ENCODE measurements around the gene MBD3. TPM values are rescaled to one million over a fixed set of nuclear protein-coding genes. Genes with fewer than 3 reads are reported as not detected.

Gene MBD3
- total and polyA plus RNA-seq, 2 experiments from 2014 or later, result 27.6 to 118 TPM

- Mint-ChIP-seq H3K4me1 (no peaks in the 10 kb centered on the region), H3K36me3 (ENCODE audit: low read depth) (peaks cover 19% of the 10 kb centered on the region), H3K4me3 (no peak overlapping the region; the same call in 2 of the 3 replicates), H3K27ac (no peak overlapping the region), H3K9me3 (no peaks in the 10 kb centered on the region), H3K27me3 (ENCODE audit: insufficient read depth, low read depth, poor library complexity) (peaks cover 29% of the 10 kb centered on the region)
- no peaks in the 10 kb centered on the region for H3F3A ChIP-seq (replicated peaks; ENCODE audit: low read depth)
- peaks cover 9% of the 10 kb centered on the region for H4K20me1 ChIP-seq (replicated peaks; ENCODE audit: insufficient read depth)
- no peak overlapping the region for H3K4me3 ChIP-seq
- H3K4me1 ChIP-seq (ENCODE audit: insufficient read depth), result no peaks in the 10 kb centered on the region
- H3K27me3 ChIP-seq (ENCODE audit: insufficient read depth), result peaks cover 3% of the 10 kb centered on the region; the same call in 1 of the 2 replicates
- H3K27ac ChIP-seq (ENCODE audit: low read depth), result no peak overlapping the region
- no peaks in the 10 kb centered on the region for H3K9me2 ChIP-seq (ENCODE audit: insufficient read depth)
- no peaks in the 10 kb centered on the region; the same call in 1 of the 2 replicates for H3K36me3 ChIP-seq (ENCODE audit: insufficient read depth)
- no peak for TF ChIP-seq CREB1 (CRISPR knock-in tag; IDR thresholded peaks at IDR 0.05; ENCODE audit: low read depth)
- no peak for TF ChIP-seq JUNB (IDR thresholded peaks at IDR 0.05; ENCODE audit: unreplicated experiment)
- TF ChIP-seq, protein P1, sequence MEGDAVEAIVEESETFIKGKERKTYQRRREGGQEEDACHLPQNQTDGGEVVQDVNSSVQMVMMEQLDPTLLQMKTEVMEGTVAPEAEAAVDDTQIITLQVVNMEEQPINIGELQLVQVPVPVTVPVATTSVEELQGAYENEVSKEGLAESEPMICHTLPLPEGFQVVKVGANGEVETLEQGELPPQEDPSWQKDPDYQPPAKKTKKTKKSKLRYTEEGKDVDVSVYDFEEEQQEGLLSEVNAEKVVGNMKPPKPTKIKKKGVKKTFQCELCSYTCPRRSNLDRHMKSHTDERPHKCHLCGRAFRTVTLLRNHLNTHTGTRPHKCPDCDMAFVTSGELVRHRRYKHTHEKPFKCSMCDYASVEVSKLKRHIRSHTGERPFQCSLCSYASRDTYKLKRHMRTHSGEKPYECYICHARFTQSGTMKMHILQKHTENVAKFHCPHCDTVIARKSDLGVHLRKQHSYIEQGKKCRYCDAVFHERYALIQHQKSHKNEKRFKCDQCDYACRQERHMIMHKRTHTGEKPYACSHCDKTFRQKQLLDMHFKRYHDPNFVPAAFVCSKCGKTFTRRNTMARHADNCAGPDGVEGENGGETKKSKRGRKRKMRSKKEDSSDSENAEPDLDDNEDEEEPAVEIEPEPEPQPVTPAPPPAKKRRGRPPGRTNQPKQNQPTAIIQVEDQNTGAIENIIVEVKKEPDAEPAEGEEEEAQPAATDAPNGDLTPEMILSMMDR (conservative IDR thresholded peaks at IDR 0.05; ENCODE audit: low read depth in 2 of 2), result no peak
- H3K79me2 ChIP-seq (replicated peaks; ENCODE audit: insufficient read depth), result no peaks in the 10 kb centered on the region
- no peak overlapping the region for H2AFZ ChIP-seq
- ATAC-seq (peak; percentile 23), DNase-seq (ENCODE audit: low spot score) (no peak)
- H3K4me2 ChIP-seq, result no peak overlapping the region
Measured at GRCh38 chr19:1575323-1576241, 17.1 kb downstream of the MBD3 start.

- ATAC-seq, result no peak; the same call in 2 of the 3 replicates
- no peak for TF ChIP-seq NANOG (IDR thresholded peaks at IDR 0.05; ENCODE audit: borderline replicate concordance)
- TF ChIP-seq, protein P1 (conservative IDR thresholded peaks at IDR 0.05; ENCODE audit: low read depth in 2 of 2), result no peak
- TF ChIP-seq ZNF462 (CRISPR knock-in tag; IDR thresholded peaks at IDR 0.05), result no peak
- no peak for TF ChIP-seq STAT1 (IDR thresholded peaks at IDR 0.05; ENCODE audit: unreplicated experiment)
- TF ChIP-seq EZH2 (IDR thresholded peaks at IDR 0.05; ENCODE audit: low read depth, unreplicated experiment), result no peak
- no peak for TF ChIP-seq POLR2AphosphoS5 (IDR thresholded peaks at IDR 0.05; ENCODE audit: low read depth)
Measured at GRCh38 chr19:1574354-1575136, 18.1 kb downstream of the MBD3 start.

More at GRCh38 chr19:1574354-1575136, 18.1 kb downstream of the MBD3 start:
- Histone ChIP-seq H3K4me2 (no peak overlapping the region), H3K27me3 (ENCODE audit: insufficient read depth) (peaks cover 14% of the 10 kb centered on the region), H2AFZ (no peak overlapping the region), H3K4me1 (ENCODE audit: insufficient read depth) (no peaks in the 10 kb centered on the region), H3K79me2 (replicated peaks; ENCODE audit: insufficient read depth) (no peaks in the 10 kb centered on the region), H3K36me3 (ENCODE audit: insufficient read depth) (no peaks in the 10 kb centered on the region; the same call in 1 of the 2 replicates), H4K20me1 (replicated peaks; ENCODE audit: insufficient read depth) (peaks cover under 1% of the 10 kb centered on the region; the same call in 1 of the 2 replicates), H3K9me2 (ENCODE audit: insufficient read depth) (no peaks in the 10 kb centered on the region), H3K27ac (ENCODE audit: low read depth) (no peak overlapping the region), H3F3A (replicated peaks; ENCODE audit: low read depth) (no peaks in the 10 kb centered on the region; the same call in 1 of the 2 replicates), H3K4me3 (no peak overlapping the region)
- DNase-seq (ENCODE audit: low spot score), result no peak
- Mint-ChIP-seq H3K27me3 (ENCODE audit: insufficient read depth, low read depth, poor library complexity) (peaks cover 39% of the 10 kb centered on the region), H3K27ac (no peak overlapping the region), H3K36me3 (ENCODE audit: low read depth) (peaks cover 12% of the 10 kb centered on the region), H3K4me1 (peaks cover 6% of the 10 kb centered on the region; the same call in 2 of the 3 replicates), H3K4me3 (no peak overlapping the region), H3K9me3 (peaks cover 6% of the 10 kb centered on the region)
